ENCODE data around the gene XPO5. TPM values are rescaled to one million over a fixed set of nuclear protein-coding genes. Genes with fewer than 3 reads are reported as not detected.

XPO5 gene
- total RNA-seq, 1 experiment from 2014 or later = 86.4 TPM

- CTCF ChIA-PET = no interaction called here
- peak overlapping the region; percentile 90 to 100 for H3K4me3 ChIP-seq (ENCODE audit: low read depth in 2 of 2, low read length in 2 of 2)
- TF ChIP-seq POLR2AphosphoS5 (IDR thresholded peaks at IDR 0.05; ENCODE audit: low read depth, low read length) (no peak), CTCF (IDR thresholded peaks at IDR 0.05) (no peak)
- in situ Hi-C loops (cut with HindIII; ENCODE audit: low pct_unique_long_range_greater_than_20kb, low sequenced_read_pairs) (no loop called here), intact Hi-C loops (cut with micrococcal nuclease; ENCODE audit: unreplicated experiment) (no loop called here)
- H3K9me3 ChIP-seq (ENCODE audit: control insufficient read depth, insufficient read depth, low read depth, low read length) = no peaks in the 10 kb centered on the region
- peaks cover 15% of the 10 kb centered on the region for H3K4me1 ChIP-seq (ENCODE audit: control insufficient read depth, insufficient read depth, low read length)
- H3K27ac ChIP-seq (ENCODE audit: low read length) = peak overlapping the region; percentile 86
- H3K36me3 ChIP-seq (ENCODE audit: control insufficient read depth, insufficient read depth, low read length) = peaks cover 30% of the 10 kb centered on the region
- TSS peak; percentile 86 for BruUV-seq (replicated peaks)
- no peaks in the 10 kb centered on the region for H3K27me3 ChIP-seq (ENCODE audit: control insufficient read depth, insufficient read depth, low read length)
- POLR2A ChIA-PET = interaction anchor here (1.2 kb wide), 1 partner anchor 14 kb away, joined by 3 read pairs; no protein-coding TSS in a partner anchor
- ATAC-seq (peak; percentile 5; the same call in 1 of the 2 replicates), DNase-seq (ENCODE audit: low read depth, low spot score) (no peak)
Measured at GRCh38 chr6:43517505-43518357, 58.1 kb downstream of the XPO5 start.

DNA sequence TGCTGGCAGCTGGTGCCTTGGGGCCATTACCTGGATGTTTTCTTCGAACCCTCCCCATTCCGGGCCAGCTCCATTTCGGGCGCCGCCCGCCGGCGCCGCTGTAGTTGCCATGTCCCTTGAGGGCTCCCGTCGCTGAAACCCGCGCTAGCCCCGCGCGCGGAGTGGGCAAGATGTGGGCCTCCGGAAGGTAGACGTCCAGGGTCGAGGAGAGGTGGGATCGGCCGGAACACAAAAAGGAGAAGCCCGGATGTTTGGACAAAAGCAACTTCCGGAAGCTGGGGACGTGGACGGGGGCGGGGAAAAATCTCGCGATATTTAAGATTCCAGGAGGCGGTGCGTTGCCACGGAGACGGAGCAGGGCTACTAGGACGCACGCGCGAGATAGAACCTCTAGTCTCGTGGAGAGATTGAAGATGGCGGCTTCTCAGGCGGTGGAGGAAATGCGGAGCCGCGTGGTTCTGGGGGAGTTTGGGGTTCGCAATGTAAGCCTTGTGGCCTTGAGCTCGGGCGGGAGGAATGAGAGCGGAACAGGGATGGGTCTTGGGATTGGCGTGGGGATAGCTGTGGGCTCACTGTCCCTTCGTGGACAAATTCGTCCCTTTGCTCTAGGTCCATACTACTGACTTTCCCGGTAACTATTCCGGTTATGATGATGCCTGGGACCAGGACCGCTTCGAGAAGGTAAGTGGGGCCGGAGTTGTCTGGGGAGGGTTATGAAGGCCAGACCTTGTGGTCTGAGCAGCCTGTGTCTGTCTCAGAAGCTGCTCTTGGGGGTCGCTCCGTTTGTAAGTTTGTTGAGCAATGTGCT, 58.9 kb downstream of the XPO5 start, which contains the start of the genes POLR1C and YIPF3:
Gene POLR1C (plus strand): TSS at position 393 of the 808 bp plus-strand sequence. CDS start 21 bp downstream, at position 414.
Gene YIPF3 (minus strand): TSS at position 230 of the 808 bp plus-strand sequence. CDS start 119 bp downstream, at position 111.
- no TSS peak for BruUV-seq (replicated peaks)
- Histone ChIP-seq H3K27ac (ENCODE audit: low read length) (peak within 1 kb of the TSS; percentile 86), H3K27me3 (ENCODE audit: control insufficient read depth, insufficient read depth, low read length) (no peaks in the 10 kb centered on the region), H3K9me3 (ENCODE audit: control insufficient read depth, insufficient read depth, low read depth, low read length) (no peaks in the 10 kb centered on the region), H3K36me3 (ENCODE audit: control insufficient read depth, insufficient read depth, low read length) (peaks cover 25% of the 10 kb centered on the region), H3K4me3 (ENCODE audit: low read depth in 2 of 2, low read length in 2 of 2) (peak within 1 kb of the TSS; percentile 90 to 100), H3K4me1 (ENCODE audit: control insufficient read depth, insufficient read depth, low read length) (peaks cover 15% of the 10 kb centered on the region)
- ChIA-PET POLR2A (interaction anchor here (1.2 kb wide), 1 partner anchor 15 kb away, joined by 3 read pairs; no protein-coding TSS in a partner anchor), CTCF (no interaction called here)
- peak; percentile 98 for TF ChIP-seq POLR2AphosphoS5 (IDR thresholded peaks at IDR 0.05; ENCODE audit: low read depth, low read length)
- TF ChIP-seq SIN3A (IDR thresholded peaks at IDR 0.05; ENCODE audit: borderline replicate concordance, insufficient read depth, low read depth, low read length) = peak; percentile 85; the same call in 1 of the 2 replicates
- TF ChIP-seq CTCF (IDR thresholded peaks at IDR 0.05) = no peak
- TF ChIP-seq REST (IDR thresholded peaks at IDR 0.05; ENCODE audit: insufficient read depth in 1 of 2, low read depth in 2 of 2, low read length in 1 of 2) = no peak
- no peak; the same call in 1 of the 2 replicates for TF ChIP-seq TCF7L2 (IDR thresholded peaks at IDR 0.05; ENCODE audit: low read depth, low read length)
- intact Hi-C loops (cut with micrococcal nuclease; ENCODE audit: unreplicated experiment) (no loop called here), in situ Hi-C loops (cut with HindIII; ENCODE audit: low pct_unique_long_range_greater_than_20kb, low sequenced_read_pairs) (no loop called here)
- peak; percentile 92 for ATAC-seq
- DNase-seq (ENCODE audit: low read depth, low spot score) = peak; percentile 91

Data from Panc1 (cell line).